IPS-18a (cell line): ENCODE data around the gene NPDC1.

Experiments
- H3K27ac ChIP-seq: one replicate; pipeline ENCODE4 v1.5.1; 2013; ENCODE audit warnings: low read length
- H3K27me3 ChIP-seq: one replicate; pipeline ENCODE4 v1.6.1; 2013; ENCODE audit warnings: mild to moderate bottlenecking, low read length; ENCODE audit not compliant: control insufficient read depth, insufficient read depth
- H3K36me3 ChIP-seq: one replicate; pipeline ENCODE4 v1.6.1; 2013; ENCODE audit warnings: low read depth, low read length; ENCODE audit not compliant: control insufficient read depth
- H3K4me1 ChIP-seq: one replicate; pipeline ENCODE4 v1.6.1; 2013; ENCODE audit warnings: low read depth, low read length; ENCODE audit not compliant: control insufficient read depth
- H3K4me3 ChIP-seq: one replicate; pipeline ENCODE4 v1.5.1; 2013; ENCODE audit warnings: low read length
- H3K9ac ChIP-seq: one replicate; pipeline ENCODE4 v1.6.1; 2013; ENCODE audit warnings: mild to moderate bottlenecking, low read length, moderate library complexity
- H3K9me3 ChIP-seq: one replicate; pipeline ENCODE4 v1.6.1; 2013; ENCODE audit warnings: low read depth, low read length; ENCODE audit not compliant: control insufficient read depth

Gene NPDC1

DNA sequence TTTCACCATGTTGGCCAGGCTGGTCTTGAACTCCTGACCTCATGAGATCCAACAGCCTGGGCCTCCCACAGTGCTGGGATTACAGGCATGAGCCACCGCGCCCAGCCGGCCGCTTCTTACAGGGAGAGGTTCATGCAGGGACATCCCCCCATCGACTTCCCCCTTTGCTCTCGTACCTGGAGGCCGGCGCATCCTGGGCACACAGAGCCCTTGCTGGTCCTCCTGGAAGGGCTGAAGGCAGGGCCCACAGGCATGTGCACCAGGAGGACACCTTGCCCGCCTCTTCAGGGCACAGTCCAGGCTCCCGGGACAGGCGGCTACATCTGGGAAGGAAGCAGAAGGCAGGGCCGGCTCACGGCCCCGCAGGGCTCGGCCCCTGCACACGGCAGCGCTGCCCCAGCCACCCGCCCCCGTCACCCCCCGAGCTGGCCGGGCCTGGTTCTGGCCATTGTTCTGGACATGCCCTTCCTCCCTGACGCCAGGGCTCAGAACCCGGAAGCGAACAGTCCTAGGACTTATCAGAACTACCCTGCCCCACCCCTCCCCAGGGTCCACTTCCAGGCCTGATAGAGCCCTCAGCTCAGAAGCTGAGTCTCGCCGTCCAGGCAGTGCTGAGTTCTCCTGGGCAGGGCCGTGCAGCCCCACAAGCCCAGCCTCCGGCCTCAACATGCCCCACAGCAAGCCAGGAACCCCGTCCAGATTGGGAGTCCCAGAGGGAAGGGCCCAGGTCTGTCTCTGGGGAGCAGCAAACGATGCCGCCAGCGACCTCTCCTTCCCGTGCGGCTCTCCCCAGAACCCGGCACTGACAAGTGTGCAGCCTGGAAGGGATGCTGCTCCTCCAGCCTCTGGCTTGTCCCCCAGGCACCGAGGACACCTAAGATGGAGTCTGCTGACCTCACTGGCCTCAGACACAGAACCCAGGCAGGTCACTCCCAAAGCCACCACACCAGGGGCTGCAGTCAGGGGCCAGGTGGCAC lies 2.9 kb downstream of the NPDC1 start:
- Histone ChIP-seq H3K4me1 (no peaks in the 10 kb centered on the region), H3K4me3 (no peak overlapping the region), H3K9me3 (no peaks in the 10 kb centered on the region), H3K27me3 (peaks cover 30% of the 10 kb centered on the region), H3K27ac (no peak overlapping the region), H3K36me3 (peaks cover 3% of the 10 kb centered on the region), H3K9ac (no peak overlapping the region)

DNA sequence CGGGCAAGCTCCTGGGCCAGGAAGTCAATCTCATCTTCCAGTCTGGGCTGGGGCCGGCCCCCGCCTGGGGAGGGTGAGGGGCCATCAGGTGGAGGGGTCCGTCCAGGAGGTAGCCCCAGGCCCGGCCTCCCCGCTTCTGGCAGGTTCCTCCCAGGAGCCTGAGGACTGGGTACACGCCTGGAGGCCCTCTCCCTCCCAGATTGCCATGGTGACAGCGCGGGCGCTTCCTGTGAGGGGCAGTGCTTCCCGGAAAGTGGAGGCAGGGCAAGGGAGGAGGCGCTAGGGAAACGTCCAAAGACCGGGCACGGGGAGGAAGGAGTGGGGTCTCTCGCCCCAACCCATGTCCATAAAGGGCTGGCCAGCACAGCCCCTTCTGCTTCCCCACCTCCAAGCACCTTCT lies 4.9 kb downstream of the NPDC1 start:
- peaks cover 3% of the 10 kb centered on the region for H3K36me3 ChIP-seq
- H3K9ac ChIP-seq, result no peak overlapping the region
- H3K4me1 ChIP-seq, result no peaks in the 10 kb centered on the region
- no peak overlapping the region for H3K4me3 ChIP-seq
- peaks cover 15% of the 10 kb centered on the region for H3K27me3 ChIP-seq
- no peak overlapping the region for H3K27ac ChIP-seq
- no peaks in the 10 kb centered on the region for H3K9me3 ChIP-seq

DNA sequence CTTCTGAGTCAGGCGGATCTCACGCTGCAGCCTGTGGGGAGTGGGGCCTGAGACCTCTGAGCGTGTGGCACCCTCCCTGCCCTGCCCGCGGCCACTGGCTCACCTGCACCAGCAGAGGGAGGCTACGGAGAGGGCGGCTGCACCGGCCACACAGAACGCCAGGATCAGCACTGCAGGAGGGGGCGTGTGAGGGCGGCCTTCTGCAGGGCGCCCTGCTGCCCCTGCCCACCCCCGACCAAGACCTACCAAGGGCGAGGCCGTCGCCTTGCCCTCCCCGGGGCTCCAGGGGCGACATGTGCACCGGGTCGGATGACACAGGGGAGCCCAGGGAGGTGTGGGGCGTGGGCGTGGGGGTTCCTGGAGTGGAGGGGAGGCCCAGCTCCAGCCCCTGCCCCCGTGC lies 5.4 kb downstream of the NPDC1 start:
- no peak overlapping the region for H3K4me3 ChIP-seq
- H3K4me1 ChIP-seq, result no peaks in the 10 kb centered on the region
- peaks cover 15% of the 10 kb centered on the region for H3K27me3 ChIP-seq
- no peak overlapping the region for H3K9ac ChIP-seq
- peaks cover 3% of the 10 kb centered on the region for H3K36me3 ChIP-seq
- H3K9me3 ChIP-seq, result no peaks in the 10 kb centered on the region
- no peak overlapping the region for H3K27ac ChIP-seq

DNA sequence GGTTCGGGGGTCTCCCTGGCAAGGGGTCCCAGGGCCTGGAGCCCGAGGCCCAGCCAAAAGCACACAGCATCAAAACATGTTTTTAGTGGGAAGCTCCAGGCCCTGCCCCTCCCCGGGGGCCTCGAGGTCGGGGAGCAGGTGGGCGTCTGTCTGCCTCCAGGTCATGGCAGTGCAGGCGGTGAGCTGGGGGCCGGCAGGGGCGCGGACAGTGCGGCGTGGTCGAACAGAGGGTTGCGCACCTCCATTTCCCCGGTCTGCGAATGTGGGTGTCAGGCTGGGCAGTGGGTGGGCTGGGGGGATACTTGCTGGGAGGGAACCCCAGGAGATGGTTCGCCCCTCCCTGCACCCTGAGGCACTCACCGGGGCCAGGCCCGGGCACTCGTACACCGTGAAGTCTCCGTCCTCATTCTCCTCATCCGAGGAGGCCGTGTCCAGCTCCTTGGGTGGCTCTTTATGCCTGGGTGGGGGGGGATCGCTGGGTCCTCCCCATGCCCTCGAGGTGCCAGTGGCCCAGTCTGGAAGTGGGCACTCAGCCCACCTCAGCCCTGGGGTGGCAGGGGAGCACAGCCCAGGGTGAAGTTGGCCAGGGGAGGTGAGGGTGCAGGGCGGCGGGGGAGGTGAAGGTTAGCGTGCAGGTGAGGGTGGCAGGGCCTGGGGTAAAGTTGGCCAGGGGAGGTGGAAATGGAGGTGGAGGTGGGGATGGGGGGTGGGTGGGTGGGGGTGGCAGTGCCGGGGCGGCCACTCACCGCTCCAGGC lies 6.2 kb downstream of the NPDC1 start:
- H3K9me3 ChIP-seq, result no peaks in the 10 kb centered on the region
- no peaks in the 10 kb centered on the region for H3K4me1 ChIP-seq
- peaks cover 3% of the 10 kb centered on the region for H3K36me3 ChIP-seq
- no peak overlapping the region for H3K4me3 ChIP-seq
- no peak overlapping the region for H3K27ac ChIP-seq
- H3K9ac ChIP-seq, result no peak overlapping the region
- H3K27me3 ChIP-seq, result peaks cover 7% of the 10 kb centered on the region

DNA sequence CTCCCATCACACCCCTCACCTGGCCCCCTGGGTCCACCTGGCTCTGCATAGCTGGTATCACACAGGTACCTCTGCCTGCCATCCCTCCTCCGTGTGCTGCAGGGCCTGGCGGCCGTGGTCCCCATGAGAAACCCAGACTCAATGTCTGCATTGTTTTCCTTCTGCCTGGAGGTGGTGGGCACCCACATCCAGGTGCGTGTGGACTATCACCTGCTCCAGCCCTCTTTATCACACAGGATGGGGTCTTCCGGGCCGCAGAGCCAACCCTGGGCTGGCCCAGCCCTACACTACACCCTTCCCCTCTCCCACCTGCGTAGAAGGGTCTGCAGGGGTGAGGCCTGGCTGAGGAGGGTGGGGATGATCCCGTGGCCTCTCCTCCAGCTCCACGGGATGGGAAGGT lies 7.1 kb downstream of the NPDC1 start:
- H3K36me3 ChIP-seq, result peaks cover 3% of the 10 kb centered on the region
- no peaks in the 10 kb centered on the region for H3K9me3 ChIP-seq
- H3K4me1 ChIP-seq, result no peaks in the 10 kb centered on the region
- H3K27me3 ChIP-seq, result no peaks in the 10 kb centered on the region
- H3K4me3 ChIP-seq, result no peak overlapping the region
- no peak overlapping the region for H3K9ac ChIP-seq
- no peak overlapping the region for H3K27ac ChIP-seq

DNA sequence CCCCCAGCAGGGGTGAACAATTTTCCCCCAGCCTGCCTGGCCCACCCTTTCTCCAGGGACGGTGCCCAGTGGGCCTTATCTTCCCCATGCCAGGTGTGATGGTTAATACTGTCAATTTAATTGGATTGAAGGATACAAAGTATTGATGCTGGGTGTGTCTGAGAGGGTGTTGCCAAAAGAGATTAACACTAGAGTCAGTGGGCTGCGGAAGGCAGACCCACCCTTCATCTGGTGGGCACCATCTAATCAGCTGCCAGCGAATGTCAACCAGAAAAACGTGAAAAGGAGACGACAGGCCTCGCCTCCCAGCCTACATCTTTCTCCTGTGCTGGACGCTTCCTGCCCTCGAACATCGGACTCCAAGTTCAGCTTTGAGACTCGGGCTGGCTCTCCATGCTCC lies 8.5 kb downstream of the NPDC1 start:
- Histone ChIP-seq H3K9me3 (no peaks in the 10 kb centered on the region), H3K9ac (no peak overlapping the region), H3K27me3 (no peaks in the 10 kb centered on the region), H3K4me3 (no peak overlapping the region), H3K27ac (no peak overlapping the region), H3K4me1 (no peaks in the 10 kb centered on the region), H3K36me3 (peaks cover 3% of the 10 kb centered on the region)

DNA sequence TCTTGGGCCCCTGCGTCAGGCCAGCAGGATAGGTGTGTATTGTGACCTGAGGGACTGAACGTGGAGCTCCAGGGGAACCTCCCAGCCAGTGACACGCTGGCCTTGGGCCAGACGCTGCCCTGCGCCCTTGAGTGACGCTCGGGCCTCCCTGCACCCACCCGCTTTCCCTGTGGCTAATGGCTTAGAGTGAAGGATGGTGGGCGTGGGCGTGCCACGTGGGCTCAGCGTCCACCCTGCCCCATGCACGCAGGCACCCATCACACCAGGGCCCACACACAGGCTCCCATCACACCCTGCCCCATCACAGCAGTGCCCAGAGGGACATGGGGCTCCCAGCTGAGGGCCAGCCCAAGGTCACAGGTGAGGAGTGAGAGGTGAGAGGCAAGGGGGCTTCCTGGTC lies 8.9 kb downstream of the NPDC1 start:
- Histone ChIP-seq H3K4me1 (no peaks in the 10 kb centered on the region), H3K9me3 (no peaks in the 10 kb centered on the region), H3K27me3 (no peaks in the 10 kb centered on the region), H3K9ac (no peak overlapping the region), H3K27ac (no peak overlapping the region), H3K36me3 (peaks cover 3% of the 10 kb centered on the region), H3K4me3 (no peak overlapping the region)

DNA sequence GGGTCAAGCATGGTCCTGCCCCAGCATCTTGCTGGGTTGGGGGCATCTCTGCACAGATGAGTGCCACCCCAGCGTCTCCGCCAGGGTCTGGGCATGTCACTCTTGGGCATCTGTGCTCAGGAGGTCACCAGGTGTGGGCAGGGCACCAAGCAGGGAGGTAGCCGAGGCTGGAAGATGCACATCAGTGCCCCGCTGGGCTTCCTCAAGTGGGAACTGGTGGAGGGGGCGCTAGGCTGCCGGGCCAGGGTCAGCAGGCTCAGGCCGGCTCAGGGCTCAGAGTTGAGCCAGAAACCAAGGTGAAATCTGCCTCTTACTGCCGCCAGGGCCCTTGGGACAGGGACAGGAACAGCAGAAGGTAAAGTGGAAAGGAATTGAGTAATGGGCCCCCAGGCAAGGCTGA lies 10.0 kb downstream of the NPDC1 start:
- peaks cover 3% of the 10 kb centered on the region for H3K36me3 ChIP-seq
- H3K27ac ChIP-seq, result no peak overlapping the region
- H3K9ac ChIP-seq, result no peak overlapping the region

DNA sequence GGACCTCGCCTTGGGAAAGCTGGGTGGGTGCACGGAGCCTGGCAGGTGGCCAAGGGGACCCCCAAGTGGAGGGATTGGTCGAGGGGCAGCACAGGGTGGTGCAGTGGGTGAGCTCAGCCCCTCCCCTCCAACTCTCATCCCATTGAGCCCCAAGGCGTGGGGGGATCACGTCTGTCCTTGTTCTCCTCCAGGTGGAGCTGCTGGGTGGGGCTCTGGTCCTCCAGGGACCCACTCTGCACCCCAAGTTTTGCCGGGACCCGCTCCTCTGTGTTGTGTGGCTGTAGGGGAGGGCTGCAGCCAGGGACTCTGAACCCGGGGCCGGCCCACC lies 10.5 kb downstream of the NPDC1 start:
- peaks cover 3% of the 10 kb centered on the region for H3K36me3 ChIP-seq
- no peak overlapping the region for H3K4me3 ChIP-seq
- no peak overlapping the region for H3K27ac ChIP-seq
- no peaks in the 10 kb centered on the region for H3K27me3 ChIP-seq
- no peak overlapping the region for H3K9ac ChIP-seq
- no peaks in the 10 kb centered on the region for H3K4me1 ChIP-seq
- no peaks in the 10 kb centered on the region for H3K9me3 ChIP-seq

More for the DNA sequence above, 10.0 kb downstream of the NPDC1 start:
- no peaks in the 10 kb centered on the region for H3K4me1 ChIP-seq
- no peak overlapping the region for H3K4me3 ChIP-seq
- no peaks in the 10 kb centered on the region for H3K27me3 ChIP-seq
- H3K9me3 ChIP-seq, result no peaks in the 10 kb centered on the region

DNA sequence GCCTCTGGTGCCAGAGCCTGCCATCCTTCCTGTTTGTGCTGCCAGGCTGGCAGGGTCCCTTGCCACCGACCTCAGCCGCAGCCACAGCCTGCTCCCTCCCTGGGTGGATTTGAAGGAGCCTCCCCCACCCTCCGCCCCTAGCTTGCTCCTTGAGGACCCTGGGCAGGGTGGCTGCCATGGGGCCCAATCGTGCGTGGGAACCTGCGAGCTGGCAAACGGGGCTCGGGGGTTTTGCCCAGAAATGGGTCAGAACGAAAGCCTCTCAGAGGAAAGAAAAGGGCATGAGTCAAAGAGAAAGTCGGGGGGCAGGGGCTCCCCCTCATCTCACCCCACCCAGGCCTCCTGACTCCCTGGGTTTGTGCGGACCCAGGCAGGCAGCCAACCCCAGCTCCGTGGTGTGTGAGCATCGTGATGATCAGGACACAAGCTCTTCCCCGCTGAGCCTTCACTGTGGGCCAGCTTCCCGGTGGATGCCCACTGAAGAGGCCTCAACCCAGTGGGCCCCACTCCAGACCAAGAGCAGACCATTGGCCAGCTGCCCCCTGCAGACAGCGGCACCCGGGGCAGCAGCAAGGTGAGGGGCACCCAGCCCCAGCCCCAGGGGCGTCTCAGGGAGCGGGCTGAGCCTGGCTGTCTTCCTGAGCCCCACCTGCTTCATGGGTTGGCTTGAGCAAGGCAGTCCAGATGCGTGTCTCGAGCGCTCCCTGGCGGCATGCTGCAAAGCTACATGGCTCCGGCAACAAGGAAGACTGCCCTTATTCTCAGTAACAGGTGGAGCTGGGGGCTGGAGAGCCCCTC lies 11.1 kb downstream of the NPDC1 start:
- Histone ChIP-seq H3K4me1 (no peaks in the 10 kb centered on the region), H3K9me3 (no peaks in the 10 kb centered on the region), H3K27me3 (no peaks in the 10 kb centered on the region), H3K27ac (no peak overlapping the region), H3K36me3 (peaks cover 3% of the 10 kb centered on the region), H3K9ac (no peak overlapping the region), H3K4me3 (no peak overlapping the region)

DNA sequence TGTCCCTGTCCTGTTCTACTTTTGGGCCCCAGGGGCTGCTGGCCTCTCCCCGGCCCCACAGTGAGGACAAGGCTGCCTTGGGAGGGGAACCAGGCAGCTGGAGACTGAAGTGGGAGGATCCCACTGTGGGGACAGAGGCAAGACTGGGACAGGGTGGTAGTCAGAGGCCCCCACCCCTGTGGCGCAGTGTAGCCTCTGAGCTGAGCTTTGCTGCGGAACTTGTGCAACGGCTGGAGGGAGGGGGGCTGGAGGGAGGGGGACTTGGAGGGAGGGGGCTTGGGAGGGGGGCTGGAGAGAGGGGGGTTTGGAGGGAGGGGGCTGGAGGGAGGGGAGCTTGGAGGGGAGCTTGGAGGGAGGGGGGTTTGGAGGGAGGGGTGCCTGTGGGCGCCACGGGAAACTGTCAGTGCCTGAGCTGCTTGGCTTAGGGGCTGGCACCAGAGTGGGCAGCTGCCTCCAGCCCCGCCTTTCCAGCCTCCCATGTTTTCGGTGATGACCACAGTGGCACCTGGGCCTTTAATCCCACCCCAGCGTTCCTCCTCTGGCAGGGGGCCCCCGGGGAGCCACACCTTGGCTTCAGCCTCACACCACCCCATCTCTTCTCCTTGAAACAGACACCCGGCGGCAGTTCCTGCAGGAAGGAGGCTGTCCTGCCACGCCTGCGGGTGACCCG lies 11.8 kb downstream of the NPDC1 start:
- H3K27ac ChIP-seq, result no peak overlapping the region

More for the DNA sequence above, 11.8 kb downstream of the NPDC1 start:
- Histone ChIP-seq H3K36me3 (no peaks in the 10 kb centered on the region), H3K9ac (no peak overlapping the region), H3K9me3 (no peaks in the 10 kb centered on the region), H3K27me3 (peaks cover 1% of the 10 kb centered on the region), H3K4me1 (no peaks in the 10 kb centered on the region), H3K4me3 (no peak overlapping the region)
